HG03135 (cell line): ENCODE data around the gene BTF3L4.
"Not testable (repeated sequence)": the region's sequence is repeated elsewhere in the genome, so short reads cannot be mapped to it uniquely, and the experiment has no call there.

ENCODE experiments used
- ATAC-seq: cut with Tn5 transposase; IDR thresholded peaks from one replicate; pipeline ENCODE4 v1.9.1; 2021; ENCODE audit warnings: mild to moderate bottlenecking, moderate library complexity; ENCODE audit not compliant: unreplicated experiment

BTF3L4 gene

GRCh38 chr1:52056163-52056936 is at the start of gene BTF3L4:
TSS of gene BTF3L4 (plus strand) at chr1:52056295. CDS start at chr1:52059848, 3,553 bp downstream.
- ATAC-seq: peak; percentile 85

- ATAC-seq: no peak
Measured at GRCh38 chr1:52007215-52008002, 48.7 kb upstream of the BTF3L4 start.

GRCh38 chr1:52008071-52008809 is 47.9 kb upstream of the BTF3L4 start:
- ATAC-seq: no peak

GRCh38 chr1:52022133-52022532 is 34.0 kb upstream of the BTF3L4 start:
- no peak for ATAC-seq

GRCh38 chr1:52026278-52026677 is 29.8 kb upstream of the BTF3L4 start:
- ATAC-seq: no peak

GRCh38 chr1:52028328-52028727 is 27.8 kb upstream of the BTF3L4 start:
- no peak for ATAC-seq

- ATAC-seq: not testable (repeated sequence)
Measured at GRCh38 chr1:52028839-52029238, 27.3 kb upstream of the BTF3L4 start.

GRCh38 chr1:52032124-52032784 is 23.8 kb upstream of the BTF3L4 start:
- ATAC-seq: peak; percentile 29

- ATAC-seq: peak; percentile 30
Measured at GRCh38 chr1:52032785-52033131, 23.3 kb upstream of the BTF3L4 start.

- ATAC-seq: peak; percentile 78
Measured at GRCh38 chr1:52033190-52034049, 22.7 kb upstream of the BTF3L4 start, which contains the start of gene KTI12. TSS of gene KTI12 (minus strand) at chr1:52033810. CDS start at chr1:52033761, 49 bp downstream.

- no peak for ATAC-seq
Measured at GRCh38 chr1:52034050-52034384, 22.1 kb upstream of the BTF3L4 start.

GRCh38 chr1:52037402-52037814 is 18.7 kb upstream of the BTF3L4 start:
- no peak for ATAC-seq

GRCh38 chr1:52037909-52038308 is 18.2 kb upstream of the BTF3L4 start:
- no peak for ATAC-seq

- no peak for ATAC-seq
Measured at GRCh38 chr1:52041551-52042185, 14.4 kb upstream of the BTF3L4 start.

- ATAC-seq: no peak
Measured at GRCh38 chr1:52045236-52045635, 10.9 kb upstream of the BTF3L4 start.

GRCh38 chr1:52045666-52046195 is 10.4 kb upstream of the BTF3L4 start:
- ATAC-seq: not testable (repeated sequence)

GRCh38 chr1:52049337-52049736 is 6.8 kb upstream of the BTF3L4 start:
- not testable (repeated sequence) for ATAC-seq

- ATAC-seq: no peak
Measured at GRCh38 chr1:52053862-52054261, 2.2 kb upstream of the BTF3L4 start.

- ATAC-seq: no peak
Measured at GRCh38 chr1:52054496-52055065, 1.5 kb upstream of the BTF3L4 start.
